ENCODE results near the gene MUC6.

GRCh38 chr11:1018091-1018490 lies 18.4 kb downstream of the MUC6 start:
- TF ChIP-seq CTCF (IDR thresholded peaks at IDR 0.05) (no peak), POLR2A (IDR thresholded peaks at IDR 0.05; ENCODE audit: low read depth) (no peak), POLR2AphosphoS5 (IDR thresholded peaks at IDR 0.05) (no peak), EP300 (IDR thresholded peaks at IDR 0.05) (no peak)
